Endometrial microvascular endothelial cells (primary cell): ENCODE data around the gene FGF18. TPM values are rescaled to one million over a fixed set of nuclear protein-coding genes. Genes with fewer than 3 reads are reported as not detected.
"Not testable (repeated sequence)": the region's sequence is repeated elsewhere in the genome, so short reads cannot be mapped to it uniquely, and the experiment has no call there.

Experiments
- in situ Hi-C: cut with HindIII; loops from 2 replicates; pipeline ENCODE4 v1.10.0; 2017; ENCODE audit warnings: low sequenced_read_pairs, low pct_unique_long_range_greater_than_20kb; ENCODE audit errors: inconsistent ontology term
- total RNA-seq: library from RNA; depleted of rRNA; stranded (reverse); fragments of >200 nt; gene quantifications from one replicate; pipeline ENCODE4 v1.2.3, GENCODE V29; 2015; ENCODE audit errors: inconsistent ontology term

Gene FGF18
- total RNA-seq, 1 donor from 2014 or later, result not detected

DNA sequence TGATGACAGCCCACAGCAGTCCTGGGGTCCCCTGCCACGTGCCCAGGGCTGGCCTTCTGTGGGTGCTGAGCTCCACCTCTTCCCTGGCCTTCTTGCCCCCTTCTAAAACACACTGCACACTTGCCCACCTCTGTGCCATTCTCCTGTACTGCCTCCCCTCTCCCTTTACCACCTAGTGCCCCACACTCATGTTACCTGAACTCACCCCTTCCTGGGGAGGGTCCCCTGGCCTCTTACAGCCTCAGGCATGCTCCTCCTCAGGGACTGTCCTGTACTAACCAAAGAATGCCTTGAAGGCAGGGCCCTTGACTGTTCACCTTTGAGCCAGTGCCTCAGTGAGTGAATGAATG lies 60.3 kb downstream of the FGF18 start:
- in situ Hi-C loops, result no loop called here

DNA sequence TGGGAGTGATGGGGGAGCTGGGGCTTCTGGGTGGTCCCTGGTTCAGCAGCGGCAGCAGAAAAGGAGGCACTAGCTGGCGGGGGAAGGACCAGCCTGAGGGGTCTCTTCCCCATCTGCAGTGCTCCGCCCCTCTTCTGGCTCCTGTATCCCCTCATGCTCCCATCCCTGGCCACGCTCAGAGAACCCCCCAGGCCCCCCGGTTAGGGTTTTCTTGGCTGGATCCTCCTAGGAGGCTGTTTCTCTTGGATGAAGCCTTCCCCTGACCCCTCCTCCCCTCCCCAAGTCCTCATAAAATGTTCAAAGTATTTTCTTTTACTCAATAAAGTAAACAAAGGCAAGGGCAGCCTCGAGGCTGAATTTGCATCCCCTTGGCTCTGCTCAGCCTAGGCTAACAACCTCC lies 60.8 kb downstream of the FGF18 start:
- in situ Hi-C loops, result no loop called here

DNA sequence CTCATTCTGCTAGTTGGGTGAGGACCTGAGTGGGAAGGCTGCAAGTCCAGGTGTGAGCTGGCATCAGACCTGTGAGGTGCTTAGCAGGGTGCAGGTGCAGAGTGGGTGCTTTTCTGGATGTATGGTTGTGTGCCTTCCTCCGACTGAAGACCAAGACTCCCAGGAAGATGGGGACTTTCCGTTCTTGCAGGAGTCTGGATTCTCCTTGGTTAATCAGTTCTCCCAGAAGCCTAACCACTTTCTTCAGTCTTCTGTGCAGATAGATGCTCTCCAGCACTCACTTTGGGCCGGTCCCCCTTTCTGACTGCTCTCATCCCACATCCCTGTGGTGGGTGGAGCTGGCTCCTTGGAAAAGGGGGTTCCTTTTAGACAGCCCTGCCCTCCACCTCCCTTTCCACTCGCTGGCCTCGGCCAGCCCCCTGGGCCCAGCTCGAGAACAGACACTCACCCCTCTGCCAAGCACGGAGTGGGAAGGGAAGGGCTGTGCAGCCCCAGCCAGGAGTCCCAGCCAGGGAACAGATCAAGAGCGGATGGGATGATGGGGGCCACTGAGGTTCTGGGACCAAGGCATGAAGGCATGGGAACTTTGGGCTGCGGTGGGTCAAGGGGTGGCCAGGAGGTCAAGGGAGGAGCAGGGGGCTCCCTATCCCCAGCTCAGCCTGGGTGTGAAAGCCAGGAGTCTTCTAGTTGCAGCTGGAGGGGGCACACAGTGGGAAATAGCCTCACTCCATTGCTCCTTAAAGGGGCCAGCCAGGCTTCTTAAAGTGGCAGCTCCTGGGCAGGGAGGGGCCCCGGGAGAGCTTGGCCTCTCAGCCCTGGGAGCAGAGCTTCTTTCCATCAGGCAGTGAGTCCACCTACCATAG lies 62.4 kb downstream of the FGF18 start:
- in situ Hi-C loops, result no loop called here

DNA sequence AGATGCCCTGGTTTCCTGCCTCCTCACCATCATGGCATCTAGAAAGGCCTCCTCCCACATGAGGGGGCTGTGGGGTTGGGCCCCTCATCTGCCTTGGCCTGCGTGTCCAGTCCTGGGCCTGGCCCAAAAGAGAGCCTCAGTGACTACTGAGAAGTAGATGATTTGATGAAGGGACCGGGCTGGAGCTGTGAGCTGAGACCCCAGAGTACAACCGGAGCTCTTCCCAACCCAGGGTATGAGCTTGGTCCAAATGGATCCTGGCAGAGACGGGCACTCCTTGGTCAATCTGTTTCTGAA lies 62.9 kb downstream of the FGF18 start:
- in situ Hi-C loops, result no loop called here

DNA sequence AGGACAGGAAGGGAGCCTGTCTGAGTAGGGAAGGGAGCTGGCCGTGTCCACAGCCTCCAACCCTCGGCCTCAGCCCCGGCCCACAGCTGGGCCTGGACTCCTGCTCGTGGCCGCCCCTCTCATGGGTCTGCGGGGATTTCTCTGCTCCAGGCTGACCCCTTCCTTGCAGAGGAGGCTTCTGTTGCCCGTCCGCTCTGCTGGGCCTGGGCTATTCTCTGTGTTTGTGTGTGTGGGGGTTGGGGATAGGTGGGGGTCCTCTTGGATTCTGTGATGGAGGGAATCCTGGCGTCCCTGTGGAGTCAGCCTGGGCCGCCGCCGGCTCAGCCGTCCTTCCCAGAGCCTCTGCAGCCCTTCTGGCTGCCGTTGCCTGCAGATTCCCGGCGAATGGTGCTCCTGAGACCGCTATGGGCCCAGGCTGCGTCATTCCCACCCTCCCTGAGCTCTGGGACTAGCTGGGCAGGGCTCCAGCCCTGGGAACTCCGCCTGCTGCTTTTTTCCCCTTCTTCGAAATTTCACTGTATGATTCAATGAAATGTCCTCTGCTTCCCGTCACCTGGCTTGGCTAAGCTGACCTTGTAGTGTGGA lies 64.2 kb downstream of the FGF18 start:
- in situ Hi-C loops, result no loop called here

DNA sequence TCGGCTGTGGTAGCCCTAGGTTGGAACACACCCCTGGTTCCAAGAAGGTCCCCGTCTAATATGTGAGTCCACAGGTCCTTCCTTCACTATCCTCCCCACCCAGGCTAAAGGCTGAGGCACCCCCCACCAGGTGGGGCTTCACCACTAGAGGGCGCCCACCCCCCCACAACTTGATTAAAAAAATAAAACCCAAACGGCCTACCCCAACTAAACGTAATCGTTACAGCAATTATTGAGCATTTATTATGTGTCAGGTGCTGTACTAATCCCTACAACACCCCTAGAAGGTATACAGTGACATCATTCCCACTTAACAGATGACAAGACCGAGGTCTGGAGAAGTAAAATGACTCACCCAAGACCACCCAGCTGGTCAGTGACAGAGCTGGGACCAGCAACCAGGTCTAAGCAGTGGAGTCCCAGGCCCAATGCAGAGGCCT lies 65.0 kb downstream of the FGF18 start:
- in situ Hi-C loops, result no loop called here

DNA sequence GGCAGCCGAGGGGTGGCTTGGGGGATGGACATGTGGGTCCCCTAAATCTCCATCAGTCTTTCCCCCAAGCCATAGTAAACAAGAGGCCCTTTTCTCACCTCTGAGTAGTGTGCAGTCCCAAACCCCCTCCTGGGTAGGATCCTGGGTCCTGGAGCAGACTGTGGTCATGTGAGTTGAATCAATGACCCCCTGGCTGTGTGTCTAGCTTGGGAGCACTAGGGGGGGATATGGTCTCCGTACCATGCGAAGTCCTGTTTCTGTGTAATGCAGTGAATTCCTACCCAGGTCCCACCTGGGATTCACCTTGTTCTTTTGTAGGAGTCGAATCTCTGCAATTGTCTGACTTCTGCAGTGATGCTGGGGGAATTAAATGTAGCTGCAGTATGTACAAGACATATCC lies 66.2 kb downstream of the FGF18 start:
- in situ Hi-C loops, result no loop called here

DNA sequence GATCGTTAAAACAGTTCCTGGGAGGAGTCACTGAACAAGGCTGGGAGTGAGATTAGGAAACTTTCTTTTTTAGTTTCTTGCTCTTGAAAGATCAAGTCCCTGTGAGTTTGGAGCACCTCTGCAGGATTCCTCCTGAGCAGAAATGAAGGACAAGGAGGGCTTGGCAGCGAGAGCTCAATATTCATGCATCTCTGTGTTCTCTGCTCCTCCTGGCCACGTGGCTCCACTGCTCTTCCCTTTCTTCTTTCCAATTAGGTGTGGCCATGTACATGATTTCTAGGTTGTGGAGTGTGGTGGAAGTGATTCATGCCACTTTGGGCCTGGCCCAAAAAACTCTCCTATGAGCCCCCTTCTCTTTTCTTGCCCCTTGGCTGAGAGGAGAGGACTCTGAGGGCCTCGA lies 67.2 kb downstream of the FGF18 start:
- in situ Hi-C loops, result no loop called here

DNA sequence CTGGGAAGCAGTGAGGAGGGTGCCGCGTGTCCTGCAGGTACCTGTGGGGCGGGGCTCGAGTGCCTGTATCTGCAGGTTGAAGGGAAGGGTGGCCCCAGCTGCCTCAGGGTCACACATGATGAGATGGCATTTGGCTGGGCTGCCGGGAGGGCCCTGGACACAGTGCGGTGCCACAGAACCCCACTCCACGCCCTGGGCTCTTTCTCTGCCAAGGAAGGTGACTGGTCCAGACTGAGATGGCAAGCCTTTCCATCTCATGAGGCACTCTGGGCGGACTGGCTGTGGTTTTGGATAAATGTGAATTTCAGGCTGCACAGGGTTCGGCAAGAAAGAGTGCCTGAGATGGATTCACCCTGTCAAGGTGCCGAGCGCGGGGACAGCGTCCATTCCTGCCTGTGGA lies 69.4 kb downstream of the FGF18 start:
- in situ Hi-C loops, result no loop called here

DNA sequence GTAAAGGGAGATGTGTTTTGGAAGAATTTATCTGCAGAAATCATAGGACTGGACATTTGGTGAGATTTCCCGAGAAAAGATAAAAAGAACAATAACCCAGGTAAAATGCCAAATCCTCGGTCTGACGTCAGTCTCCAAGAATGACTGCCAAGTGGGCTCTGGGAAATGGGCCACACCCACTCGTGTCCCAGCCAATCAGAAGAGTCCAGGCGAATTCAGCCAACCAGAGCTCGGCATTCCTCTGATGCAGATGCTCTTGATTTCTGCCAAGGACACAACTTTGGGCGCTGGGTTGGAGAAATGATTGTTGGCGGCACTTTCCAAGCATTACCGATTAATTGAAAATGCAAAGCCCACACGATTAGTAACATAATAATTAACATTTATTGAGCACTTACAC lies 73.3 kb downstream of the FGF18 start:
- in situ Hi-C loops, result no loop called here

DNA sequence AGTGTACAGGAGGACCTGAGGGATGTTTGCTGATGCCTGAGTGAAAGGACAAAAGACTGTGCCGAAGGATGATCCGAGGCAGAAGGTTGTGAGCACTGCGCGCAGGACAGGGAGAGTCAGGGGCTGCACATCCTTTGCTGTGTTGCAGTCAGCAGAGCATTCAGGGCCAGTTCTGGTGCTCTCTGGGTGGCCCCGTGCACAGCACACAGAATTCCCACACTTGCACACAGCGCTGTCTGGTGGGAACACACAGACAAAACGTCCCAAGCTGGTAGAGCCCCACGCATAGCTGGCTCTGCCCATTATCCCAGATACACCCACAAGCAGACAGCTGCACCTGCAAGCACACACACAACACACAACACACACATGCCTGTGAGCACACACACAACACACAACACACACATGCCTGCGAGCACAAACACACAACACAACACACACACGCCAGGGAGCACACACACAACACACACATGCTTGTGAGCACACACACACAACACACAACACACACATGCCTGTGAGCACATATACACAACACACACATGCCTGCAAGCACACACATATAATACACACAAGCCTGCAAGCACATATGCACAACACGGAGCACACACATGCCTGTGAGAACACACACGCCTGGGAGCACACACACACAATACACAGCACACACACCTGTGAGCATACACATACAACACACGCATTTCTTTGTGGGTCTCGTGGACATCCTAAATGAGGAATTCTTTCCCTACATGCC lies 74.4 kb downstream of the FGF18 start:
- in situ Hi-C loops, result no loop called here

DNA sequence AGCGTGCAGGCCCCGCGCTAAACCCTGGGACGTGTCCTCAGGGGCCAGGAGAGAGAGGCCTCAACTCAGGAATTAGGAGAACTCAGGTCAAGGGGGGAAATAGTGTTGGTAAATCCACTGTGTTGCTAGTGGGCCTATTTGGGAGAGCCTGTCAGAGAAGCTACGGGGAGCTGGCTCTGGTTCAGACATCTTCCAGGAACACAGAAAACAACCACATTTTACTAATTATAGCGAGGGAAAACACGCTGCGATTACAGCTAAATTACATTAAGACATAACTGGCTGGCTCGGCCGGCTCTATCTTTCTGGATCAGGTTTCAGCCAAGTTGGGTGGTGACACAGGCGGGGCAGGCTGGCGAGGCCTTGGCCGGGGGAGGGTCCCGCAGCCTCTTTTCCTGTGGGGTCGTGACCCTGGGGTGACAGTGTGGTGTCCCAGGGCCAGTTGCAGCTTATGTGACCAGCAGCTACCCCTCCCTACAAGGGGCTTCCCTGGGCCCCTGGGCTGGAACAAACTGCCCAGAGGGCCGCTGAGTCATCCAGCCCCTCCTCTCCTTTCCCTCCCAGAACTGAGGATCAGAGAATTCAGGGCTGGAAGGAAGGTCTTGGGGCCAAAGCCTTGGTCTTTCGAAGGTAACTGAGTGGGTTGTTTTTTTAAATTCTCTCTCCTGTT lies 75.1 kb downstream of the FGF18 start:
- in situ Hi-C loops, result no loop called here

DNA sequence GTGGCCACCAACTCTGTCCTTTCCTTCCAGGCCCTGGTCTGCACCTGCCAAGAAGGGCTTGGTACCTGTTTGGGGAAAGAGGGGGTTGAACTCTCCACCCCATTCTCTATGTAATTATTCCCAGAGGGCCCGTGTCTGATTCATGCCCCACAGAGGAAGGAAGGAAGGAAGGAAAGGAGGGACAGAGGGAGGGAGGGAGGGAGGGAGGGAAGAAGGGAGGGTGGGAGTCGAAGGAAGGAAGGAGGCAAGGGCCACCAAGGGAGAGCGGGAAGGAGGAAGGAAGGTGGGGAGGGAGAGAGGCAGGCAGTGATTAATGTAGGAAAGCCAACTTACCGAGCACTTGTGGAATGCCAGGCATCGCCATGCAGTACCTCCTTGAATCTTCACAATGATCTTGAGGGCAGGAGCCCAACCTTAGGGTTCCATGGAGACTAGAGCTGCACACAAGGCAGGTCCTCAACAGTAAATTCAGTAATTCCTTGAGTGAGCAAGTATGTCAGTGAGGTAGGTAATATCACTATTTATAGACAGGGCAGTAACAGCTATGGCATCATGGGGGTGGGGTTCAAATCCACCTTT lies 75.8 kb downstream of the FGF18 start:
- in situ Hi-C loops, result no loop called here

DNA sequence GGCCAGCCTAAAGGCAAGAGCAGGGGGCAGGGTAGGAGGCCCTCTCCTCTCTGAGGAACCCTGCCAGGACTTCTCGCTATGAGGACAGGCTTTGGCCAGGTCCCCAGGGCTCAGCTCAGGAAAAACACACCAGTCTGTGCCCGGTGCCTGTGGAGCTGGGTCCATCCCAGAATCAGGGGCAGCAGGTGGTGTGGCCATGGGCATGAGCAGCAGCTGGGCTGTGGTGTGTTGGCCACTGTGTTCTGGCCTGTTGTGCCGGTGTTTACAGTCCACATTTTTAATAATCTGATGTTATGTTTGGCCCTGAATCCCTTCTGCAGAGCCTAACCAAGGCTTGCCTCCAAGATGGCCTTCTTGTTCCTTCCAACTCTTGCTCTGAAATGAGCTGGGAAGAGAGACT lies 77.0 kb downstream of the FGF18 start:
- in situ Hi-C loops, result no loop called here

DNA sequence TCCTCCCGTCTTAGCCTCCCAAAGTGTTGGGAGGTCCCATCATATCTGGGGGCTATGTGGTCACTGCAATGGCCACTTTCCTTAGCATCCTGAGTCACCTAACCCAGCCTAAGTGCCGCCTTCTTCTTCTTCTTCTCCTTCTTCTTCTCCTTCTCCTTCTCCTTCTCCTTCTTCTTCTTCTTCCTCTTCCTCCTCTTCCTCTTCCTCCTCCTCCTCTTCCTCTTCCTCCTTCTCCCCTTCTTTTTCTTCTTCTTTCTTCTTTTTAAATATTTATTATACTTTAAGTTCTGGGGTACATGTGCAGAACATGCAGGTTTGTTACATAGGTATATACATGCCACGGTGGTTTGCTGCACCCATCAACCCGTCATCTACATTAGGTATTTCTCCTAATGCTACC lies 78.0 kb downstream of the FGF18 start:
- in situ Hi-C loops, result not testable (repeated sequence)

DNA sequence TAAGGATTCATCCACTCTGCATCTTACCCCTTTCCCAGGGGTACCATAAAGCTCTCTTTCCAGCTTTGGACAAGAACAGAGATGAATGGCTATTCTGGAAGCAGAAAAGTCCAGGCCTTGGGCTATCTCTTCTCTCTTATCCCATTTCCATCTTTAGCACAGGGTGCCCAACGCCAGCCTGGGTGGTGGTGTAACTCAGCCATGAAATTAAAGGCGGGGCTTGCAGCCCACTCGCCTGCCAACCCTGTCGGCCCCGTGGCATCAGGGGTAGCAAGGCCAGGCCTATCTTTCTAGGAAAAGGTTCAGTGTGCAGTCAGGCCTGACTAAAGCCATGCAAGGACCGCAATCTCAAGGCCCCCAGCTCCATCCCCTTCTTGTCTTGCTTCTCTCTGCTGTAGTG lies 78.7 kb downstream of the FGF18 start:
- in situ Hi-C loops, result no loop called here

DNA sequence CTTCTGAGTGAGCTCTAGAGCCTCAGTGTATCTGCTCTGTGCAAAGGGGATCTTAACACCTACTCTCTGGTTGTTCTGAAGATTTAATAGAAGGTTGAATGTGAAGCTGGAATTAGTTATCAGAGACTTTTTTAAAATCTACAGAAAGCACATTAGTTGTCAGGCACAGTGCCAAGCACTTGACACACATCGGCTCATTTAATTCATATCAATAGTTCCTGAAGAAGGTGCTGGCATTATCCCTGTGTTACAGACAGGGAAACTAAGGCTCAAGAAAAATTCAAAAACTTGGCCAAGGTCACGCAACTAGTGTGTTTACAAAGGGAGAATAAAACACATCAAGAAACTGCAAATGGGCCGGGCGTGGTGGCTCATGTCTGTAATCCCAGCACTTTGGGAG lies 80.2 kb downstream of the FGF18 start:
- in situ Hi-C loops, result no loop called here

DNA sequence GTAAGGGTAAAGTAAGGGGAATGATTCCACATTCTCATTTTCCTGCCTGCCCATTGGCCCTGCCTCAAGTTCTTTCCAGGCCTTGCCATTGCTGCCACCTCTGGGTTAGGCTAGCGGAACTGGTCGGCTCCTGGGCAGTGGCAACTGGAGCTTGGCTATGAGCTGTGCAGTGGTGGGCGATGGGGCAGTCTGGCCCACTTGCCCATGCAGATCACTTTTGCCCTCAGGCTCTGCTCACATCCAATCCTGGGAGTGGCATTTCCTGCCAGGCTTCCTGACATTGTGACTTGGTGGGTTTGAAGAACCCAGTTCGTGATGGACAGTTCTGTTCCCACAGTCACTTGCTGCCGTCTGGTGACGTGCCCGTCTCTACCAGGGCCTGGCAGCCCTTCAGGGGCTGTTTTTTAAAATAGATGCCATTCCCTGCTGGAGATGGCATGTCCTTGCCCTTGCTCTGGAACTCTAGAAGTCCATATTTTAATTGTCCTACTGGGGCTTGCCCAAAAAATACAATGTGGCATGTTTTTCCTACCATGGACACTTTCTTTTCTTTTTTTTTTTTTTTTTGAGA lies 86.1 kb downstream of the FGF18 start:
- in situ Hi-C loops, result no loop called here

DNA sequence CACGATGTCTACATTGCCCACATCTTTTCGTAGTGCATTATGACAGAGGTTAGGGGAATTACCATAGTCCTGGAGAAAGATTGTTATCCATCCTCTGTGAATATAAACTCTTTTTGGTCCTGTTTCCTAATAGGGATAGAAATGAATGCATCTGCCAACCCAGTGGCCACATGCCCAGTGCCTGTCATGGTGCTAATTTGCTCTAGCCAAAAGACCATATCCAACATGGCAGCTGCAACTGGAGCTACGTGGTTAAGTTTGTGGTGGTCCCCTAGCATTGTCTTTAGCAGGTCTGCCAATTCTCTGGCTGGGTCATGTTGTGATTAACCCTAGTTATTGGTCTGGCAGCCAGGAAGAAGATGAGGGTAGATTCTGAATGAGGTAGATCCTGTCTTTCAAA lies 87.5 kb downstream of the FGF18 start:
- in situ Hi-C loops, result no loop called here
